IPS-18c (cell line): ENCODE data around the gene CCDC86.
"Not testable (repeated sequence)": the region's sequence is repeated elsewhere in the genome, so short reads cannot be mapped to it uniquely, and the experiment has no call there.

Experiments used
- H3K4me3 ChIP-seq: 2 replicates; pipeline ENCODE4 v1.7.0; 2013; ENCODE audit warnings: low read depth, mild to moderate bottlenecking, low read length, moderate library complexity; ENCODE audit not compliant: insufficient read depth
- H3K9me3 ChIP-seq: one replicate; pipeline ENCODE4 v1.6.1; 2013; ENCODE audit warnings: mild to moderate bottlenecking, low read length, moderate library complexity; ENCODE audit not compliant: control insufficient read depth, insufficient read depth

CCDC86 gene

GRCh38 chr11:60823745-60824306, 18.1 kb upstream of the CCDC86 start:
- not testable (repeated sequence) for H3K9me3 ChIP-seq, H3K4me3 ChIP-seq

DNA sequence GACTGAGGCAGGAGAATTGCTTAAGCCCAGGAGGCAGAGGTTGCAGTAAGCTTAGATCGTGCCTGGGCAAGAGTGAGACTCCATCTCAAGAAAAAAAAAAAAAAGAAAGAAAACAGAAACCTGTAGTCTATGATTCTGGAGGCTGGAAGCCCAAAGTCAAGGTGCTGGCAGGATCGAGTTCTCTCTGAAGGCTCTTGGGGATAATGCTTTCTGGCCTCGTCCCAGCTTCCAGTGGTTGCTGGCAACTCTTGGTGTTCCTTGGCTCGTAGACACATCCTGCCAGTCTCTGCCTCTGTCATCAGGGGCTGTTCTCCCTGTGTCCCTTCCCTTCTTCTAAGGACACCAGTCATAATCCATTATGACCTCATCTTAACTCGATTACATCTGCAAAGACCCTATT, 16.8 kb upstream of the CCDC86 start:
- Histone ChIP-seq H3K9me3 (no peaks in the 10 kb centered on the region), H3K4me3 (no peak overlapping the region)

- no peak overlapping the region for H3K4me3 ChIP-seq
- no peaks in the 10 kb centered on the region for H3K9me3 ChIP-seq
Measured at GRCh38 chr11:60825790-60826189, 16.1 kb upstream of the CCDC86 start.

GRCh38 chr11:60830478-60831142, 11.3 kb upstream of the CCDC86 start:
- H3K9me3 ChIP-seq = no peaks in the 10 kb centered on the region
- H3K4me3 ChIP-seq = no peak overlapping the region

DNA sequence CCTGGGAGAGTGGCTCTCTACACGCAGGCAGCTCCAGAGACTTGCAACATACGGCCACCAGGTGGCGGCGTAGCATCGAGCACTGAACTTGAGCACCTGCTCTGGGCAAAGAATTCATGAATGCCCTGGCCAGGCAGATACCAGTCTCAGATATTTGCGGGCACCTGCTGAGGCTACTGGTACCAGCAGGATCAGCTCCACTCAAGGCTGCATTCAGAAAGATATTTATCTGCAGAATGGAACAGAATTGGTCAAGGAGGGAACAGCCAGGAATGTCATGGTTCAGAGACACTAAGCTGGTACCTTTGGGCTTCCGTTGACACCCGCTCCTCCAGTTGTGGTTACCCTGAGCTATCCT, 10.8 kb upstream of the CCDC86 start:
- Histone ChIP-seq H3K9me3 (no peaks in the 10 kb centered on the region), H3K4me3 (no peak overlapping the region)

GRCh38 chr11:60831501-60832079, 10.3 kb upstream of the CCDC86 start:
- no peak overlapping the region for H3K4me3 ChIP-seq
- no peaks in the 10 kb centered on the region for H3K9me3 ChIP-seq

- no peak overlapping the region for H3K4me3 ChIP-seq
- H3K9me3 ChIP-seq = peaks cover 2% of the 10 kb centered on the region
Measured at GRCh38 chr11:60834742-60835533, 7.0 kb upstream of the CCDC86 start.

- H3K4me3 ChIP-seq = no peak overlapping the region
- H3K9me3 ChIP-seq = peaks cover 2% of the 10 kb centered on the region
Measured at GRCh38 chr11:60835534-60835846, 6.4 kb upstream of the CCDC86 start.

DNA sequence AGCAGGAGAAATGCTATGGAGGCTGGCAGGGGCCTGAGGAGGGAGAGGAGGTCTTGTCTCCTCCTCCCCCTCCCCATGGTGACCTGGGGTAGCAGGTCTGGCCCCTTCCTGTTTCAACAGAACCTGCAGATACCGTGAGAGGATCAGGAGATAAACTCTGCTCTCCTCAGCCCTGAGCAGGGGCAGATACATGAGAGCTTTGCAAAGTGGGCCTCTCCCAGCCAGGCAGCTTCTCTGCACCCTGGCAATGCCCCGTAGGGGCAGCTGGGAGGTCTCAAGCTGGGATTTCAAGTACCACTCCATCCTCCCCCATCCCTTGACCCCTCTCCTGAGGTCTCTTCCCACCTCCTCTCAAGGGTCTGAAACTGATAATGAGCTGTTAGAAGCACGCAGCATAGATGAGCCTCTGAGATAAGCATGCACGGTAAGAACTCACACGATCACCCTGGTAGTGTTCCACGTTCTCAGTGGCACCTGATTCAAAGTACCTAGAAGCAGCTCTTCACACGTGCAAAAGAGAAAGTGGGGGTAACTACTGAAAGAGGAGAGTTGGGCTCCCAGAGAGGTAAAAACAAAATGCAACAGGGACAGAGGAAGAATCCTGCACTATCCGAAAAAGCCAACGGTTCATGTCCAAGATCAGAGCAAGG, 4.9 kb upstream of the CCDC86 start:
- H3K9me3 ChIP-seq = peaks cover 2% of the 10 kb centered on the region
- no peak overlapping the region for H3K4me3 ChIP-seq

- no peak overlapping the region for H3K4me3 ChIP-seq
- H3K9me3 ChIP-seq = peaks cover 2% of the 10 kb centered on the region
Measured at GRCh38 chr11:60838132-60838531, 3.8 kb upstream of the CCDC86 start.

GRCh38 chr11:60840470-60841430, 1.2 kb upstream of the CCDC86 start:
- H3K4me3 ChIP-seq = peak overlapping the region; percentile 10; the same call in 1 of the 2 replicates
- H3K9me3 ChIP-seq = peaks cover 2% of the 10 kb centered on the region

- Histone ChIP-seq H3K9me3 (no peaks in the 10 kb centered on the region), H3K4me3 (peak overlapping the region; percentile 89)
Measured at GRCh38 chr11:60842668-60843600, 1.0 kb downstream of the CCDC86 start.

DNA sequence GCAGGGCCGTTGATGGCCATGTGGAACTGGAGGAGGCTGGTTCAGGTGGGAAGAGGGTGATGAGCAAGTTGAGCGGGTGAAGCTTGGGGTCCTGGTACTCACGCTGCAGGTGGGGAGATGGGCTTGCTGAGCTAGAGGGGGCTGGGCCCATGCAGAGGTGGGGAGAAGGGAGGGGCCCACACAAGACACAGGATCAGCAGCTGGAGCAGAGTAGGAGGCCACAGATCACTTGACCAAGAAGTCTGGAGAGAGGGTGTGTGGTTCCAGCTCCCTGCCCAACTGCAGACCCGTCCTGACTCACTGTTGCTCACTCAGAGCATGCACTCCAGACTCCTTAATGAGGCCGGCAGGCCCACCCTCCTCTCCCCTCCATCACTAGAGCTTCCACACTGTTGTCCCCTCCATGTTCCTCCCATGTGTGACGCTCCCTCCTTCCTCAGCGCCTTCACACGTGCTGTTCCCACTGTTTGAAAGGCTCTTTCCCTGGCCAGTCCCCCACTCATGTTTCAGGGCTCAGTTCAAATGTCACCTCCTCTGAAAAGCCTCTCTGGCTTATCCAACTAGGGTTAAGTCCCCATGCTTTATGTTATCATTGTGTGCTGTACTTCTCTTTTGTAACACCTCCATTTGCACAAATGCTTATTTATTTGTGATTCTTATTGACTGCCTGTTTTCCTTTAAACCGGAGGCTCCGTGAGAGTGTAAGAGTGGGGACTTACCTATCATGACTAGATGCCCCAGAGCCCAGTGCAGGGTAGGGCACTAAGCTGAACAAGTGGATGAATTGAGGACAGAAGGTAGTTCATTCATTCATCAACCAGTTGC, 2.3 kb downstream of the CCDC86 start:
- Histone ChIP-seq H3K4me3 (no peak overlapping the region), H3K9me3 (no peaks in the 10 kb centered on the region)

GRCh38 chr11:60844870-60845221, 2.9 kb downstream of the CCDC86 start:
- Histone ChIP-seq H3K9me3 (no peaks in the 10 kb centered on the region), H3K4me3 (no peak overlapping the region)

DNA sequence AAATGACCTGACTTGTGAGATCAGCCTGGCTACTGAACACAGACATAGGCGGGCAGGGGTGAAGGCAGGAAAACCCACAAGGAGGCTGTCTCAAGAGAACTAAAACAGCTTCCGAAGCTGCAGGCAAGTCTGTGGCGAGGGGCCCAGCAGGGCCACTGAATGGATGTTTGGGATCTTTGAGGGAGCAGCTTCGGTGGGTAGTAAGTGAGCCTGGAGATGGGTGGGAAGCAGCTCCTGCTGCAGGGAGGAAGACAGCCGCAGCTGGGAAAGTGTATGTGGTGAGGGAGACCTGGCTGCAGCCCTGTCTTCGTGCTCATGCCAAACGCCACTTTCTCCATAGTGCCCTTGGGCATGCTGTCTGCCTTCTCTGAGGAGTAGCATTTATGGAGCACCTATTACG, 3.4 kb downstream of the CCDC86 start:
- no peaks in the 10 kb centered on the region for H3K9me3 ChIP-seq
- no peak overlapping the region for H3K4me3 ChIP-seq
